ELR (cell line): Measurements from ENCODE around the gene WDR93.

Experiments
- DNase-seq: peaks from one replicate; pipeline ENCODE4 v3.0.0-alpha.2; 2015; ENCODE audit warnings: low read depth

WDR93 gene

DNA sequence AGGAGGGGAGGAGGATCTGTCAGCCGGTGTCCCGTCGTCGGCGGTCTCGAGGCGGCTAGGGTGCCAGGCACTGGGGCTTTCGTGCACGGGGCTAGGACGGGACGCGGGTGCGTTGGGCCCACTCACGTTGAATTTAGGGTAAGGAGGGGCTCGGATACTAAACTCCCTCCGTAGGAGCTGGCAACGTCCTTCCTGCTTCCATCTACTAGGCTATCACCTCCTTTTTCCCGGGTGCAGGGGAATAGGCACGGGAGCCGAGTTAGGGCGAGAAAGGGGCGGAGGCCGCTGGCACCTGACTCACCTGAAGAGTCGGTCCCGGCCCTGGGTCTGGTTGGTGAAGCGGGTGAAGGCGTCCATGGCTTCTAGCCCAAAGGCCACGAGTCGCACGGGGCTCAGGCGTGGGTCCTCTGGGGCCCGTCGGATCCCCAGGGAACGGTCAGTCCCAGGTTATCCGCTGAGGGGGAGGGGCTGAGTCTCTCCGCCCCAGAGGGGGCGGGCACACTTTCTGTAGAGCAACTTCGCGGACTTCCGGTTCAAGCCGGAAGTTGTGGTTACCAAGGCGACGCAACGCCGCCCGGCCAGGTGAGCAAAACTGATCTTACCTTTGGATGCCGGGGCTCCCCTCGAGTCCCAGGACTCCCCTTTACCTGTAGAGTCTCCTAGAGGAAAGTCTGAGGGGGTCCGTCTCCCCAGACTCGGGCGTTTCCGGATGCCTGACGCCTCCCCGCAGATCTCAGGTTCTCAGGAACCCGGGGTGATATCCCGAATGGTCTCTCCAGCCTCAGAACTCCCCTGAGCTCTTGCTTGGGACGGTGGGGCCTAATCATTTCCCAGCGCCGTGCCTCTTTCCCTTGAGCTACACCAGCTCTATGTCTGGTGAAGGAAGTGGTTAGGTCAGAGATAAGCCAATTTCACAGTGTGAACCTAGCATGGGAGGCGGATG lies at the start of gene WDR93, which contains the start of gene PEX11A:
Gene WDR93 (plus strand): TSS at position 536 of the 943 bp plus-strand sequence. CDS start 10,936 bp downstream, outside the sequence.
Gene PEX11A (minus strand): TSS at position 479 of the 943 bp plus-strand sequence. CDS start 122 bp downstream, at position 357.
- DNase-seq, result peak; percentile 76

DNA sequence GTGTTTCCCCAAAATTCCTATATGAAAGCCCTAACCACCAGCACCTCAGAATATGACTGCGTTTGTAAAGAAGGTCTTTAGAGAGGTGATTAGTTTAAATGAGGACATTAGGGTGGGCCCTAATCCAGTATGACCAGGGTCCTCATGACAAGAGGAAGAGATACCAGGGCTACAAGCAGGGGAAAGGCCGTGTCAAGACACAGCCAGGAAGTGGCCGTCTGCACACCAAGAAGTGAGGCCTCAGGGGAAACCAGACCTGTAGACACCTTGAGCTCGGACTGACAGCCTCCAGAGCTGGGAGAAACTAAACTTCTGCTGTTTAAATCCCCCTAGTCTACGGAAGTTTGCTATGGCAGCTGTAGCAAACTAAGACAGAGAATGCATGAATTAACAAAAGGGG lies 49.6 kb upstream of the WDR93 start:
- DNase-seq, result no peak

GRCh38 chr15:89642106-89642505 lies 48.5 kb upstream of the WDR93 start:
- no peak for DNase-seq

- no peak for DNase-seq
These were observed 44.9 kb upstream of the WDR93 start for GRCh38 chr15:89645680-89646079.

DNA sequence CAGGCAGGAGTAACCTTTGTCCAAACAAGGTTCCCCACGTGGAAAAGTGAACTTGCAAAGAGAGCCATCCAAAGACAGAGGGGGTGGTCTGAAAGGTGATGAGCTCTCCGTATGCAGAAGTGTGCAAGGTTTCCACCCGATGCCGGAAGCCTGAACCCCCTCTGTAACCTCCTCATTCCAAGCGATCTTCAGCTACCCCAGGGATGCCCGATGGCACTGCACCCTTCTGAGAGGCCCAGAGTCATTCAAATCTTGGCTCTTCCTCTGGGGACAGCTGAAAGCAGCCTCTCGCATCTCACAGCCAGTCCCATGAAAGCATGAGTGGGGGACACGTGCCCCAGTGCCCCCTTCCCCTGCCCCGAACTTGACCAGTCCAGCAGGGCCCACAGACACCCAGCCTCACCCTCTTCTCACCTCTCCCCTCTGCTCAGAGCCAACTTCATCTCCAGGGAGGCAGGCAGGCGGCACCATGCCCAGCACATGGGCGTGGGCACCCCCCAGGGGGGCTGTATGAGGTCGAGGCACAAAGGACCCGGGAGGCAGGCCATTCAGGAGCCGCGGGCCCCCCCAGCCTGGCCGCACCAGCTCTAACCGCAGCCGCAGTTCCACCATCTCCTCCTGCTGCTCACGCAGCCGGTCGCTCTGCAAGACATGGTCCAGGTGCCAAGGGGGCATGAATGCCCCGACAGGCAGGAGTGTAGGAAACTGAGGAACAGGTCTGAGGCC lies 44.0 kb upstream of the WDR93 start:
- no peak for DNase-seq

DNA sequence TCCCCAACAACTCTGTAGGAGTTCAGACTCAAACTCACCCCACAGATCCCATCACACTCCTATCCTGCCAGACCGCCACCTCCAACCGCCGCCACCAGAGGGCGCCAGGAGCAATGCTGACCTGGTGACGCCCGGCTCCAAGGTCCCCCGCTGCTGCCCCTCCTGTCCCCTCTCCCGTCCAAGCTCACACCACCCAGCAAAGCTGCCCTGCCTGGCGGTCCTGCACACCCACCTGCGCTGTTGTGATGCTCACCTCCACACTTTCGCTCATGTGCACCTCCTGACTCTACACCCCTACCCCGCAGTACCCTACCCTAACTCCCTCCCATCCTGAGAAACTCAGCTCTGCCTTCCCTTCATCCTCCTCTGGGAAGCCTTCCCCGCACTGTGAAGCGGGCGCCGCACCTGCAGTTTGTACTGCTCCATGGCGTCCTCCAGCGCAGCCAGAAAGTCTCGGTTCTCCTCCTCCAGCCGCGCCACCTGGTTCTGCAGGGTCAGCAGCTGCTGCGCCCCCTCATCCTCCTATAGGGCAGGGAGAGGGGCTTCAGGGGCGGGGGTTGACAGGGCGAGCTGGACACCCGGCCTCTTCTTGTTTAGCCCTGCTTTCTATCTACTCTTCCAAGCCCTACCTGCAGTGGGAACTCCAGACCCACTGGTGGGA lies 43.3 kb upstream of the WDR93 start:
- peak; percentile 64 for DNase-seq

GRCh38 chr15:89648106-89649012 lies 42.3 kb upstream of the WDR93 start:
- DNase-seq, result no peak

GRCh38 chr15:89649013-89649625 lies 41.5 kb upstream of the WDR93 start:
- DNase-seq, result no peak

GRCh38 chr15:89649716-89650115 lies 40.9 kb upstream of the WDR93 start:
- DNase-seq, result no peak

DNA sequence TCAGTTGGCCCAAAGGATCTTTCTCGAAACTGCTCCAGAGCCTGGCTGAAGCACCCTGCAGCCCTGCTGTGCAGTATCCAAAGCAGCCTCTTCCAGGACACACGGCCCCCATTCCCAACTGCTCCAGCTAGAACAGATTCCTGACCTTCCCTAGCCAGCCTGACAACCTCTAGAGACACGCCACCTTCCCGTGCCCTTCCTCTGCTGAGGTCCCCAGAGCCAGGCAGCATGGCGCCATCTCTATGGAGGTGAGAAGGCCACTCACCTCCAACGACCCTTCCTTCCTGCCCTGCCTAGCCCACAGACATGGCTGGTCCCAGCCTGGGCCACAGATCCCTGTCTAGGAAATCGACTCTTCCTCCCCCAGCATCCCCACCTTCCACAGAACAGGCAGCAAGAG lies 38.5 kb upstream of the WDR93 start:
- DNase-seq, result no peak

GRCh38 chr15:89652666-89653065 lies 37.9 kb upstream of the WDR93 start:
- no peak for DNase-seq

DNA sequence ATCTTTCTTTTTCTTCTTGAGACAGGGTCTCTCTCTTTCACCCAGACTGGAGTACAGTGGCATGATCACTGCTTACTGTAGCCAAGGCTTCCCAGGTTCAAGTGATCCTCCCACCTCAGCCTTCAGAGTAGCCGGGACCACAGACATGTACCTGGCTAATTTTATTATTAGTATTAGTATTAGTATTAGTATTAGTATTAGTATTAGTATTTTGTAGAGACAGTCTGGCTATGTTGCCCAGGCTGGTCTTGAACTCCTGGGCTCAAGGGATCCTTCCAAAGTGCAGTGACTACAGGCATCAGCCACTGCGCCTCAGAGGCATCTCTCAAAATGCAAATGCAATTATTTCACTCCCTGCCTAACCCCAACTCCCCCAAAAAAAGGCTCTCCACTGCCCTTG lies 37.0 kb upstream of the WDR93 start:
- no peak for DNase-seq

DNA sequence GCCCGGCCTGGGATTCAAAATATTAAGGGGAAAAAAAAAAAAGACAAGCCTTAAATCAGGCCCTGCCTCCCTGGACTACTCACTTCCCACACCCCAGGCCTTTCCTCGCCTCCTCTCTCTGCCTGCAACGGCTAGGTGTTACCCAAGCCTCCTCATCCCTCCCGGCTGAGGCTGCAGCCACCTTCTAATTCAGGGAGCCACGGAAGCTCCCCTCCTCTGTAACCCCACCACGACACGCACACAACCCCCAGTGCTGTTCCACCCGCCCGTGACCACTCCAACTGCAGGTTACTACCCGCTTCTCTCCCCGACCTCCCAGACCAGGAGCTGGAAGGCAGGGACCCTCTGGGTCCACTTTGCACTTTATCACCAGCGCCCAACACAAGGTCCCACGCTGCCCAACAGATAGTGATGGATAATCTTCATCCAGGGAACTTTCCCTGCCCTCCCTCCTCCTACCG lies 36.3 kb upstream of the WDR93 start:
- peak; percentile 86 for DNase-seq

DNA sequence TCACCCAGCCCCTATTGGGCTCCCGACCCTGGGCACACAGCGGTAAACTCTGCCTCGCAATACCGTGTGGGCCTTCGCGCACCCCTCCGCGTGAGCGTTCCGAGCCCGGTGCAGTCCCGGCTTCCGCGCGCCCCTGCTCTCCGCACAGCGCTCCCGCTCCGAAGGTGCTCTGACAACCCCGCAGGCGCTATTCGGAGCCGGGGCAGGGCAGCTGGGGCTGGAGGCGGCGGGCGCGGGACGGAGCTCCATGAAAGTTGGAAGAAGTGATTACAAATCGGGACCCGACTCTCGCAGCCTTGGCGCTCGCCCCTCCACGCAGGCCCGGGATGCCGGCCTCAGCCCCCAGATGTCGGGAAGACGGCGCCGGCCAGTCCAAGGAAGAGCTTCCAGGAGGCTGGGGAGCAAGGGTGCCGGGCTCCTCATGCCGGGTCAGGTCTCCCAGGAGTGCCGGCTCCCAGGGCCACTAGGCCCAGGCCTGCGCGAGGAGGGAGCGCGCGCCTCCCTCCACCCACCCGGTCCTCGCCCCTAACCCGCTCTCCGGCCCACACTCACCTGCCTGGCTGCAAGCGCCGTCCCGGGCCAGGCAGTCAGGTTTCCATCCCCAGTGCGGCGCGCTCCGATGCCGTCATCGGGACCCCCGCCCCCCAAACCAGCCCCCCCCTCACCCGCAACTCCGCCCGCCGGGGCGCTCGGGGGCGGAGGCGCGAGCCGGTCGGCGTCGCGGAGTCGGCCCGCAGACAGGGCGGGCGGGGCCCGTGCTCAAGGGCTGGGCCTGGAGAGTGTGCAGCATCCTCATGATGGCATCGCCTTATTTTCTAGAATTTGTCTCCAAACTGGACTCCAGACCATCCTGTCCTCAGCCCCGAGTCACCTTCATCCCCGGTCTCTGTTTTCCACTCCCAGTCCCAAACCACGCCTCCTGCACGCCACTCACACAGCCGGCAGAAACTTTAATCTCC lies 35.5 kb upstream of the WDR93 start, which contains the start of gene KIF7:
Gene KIF7 (minus strand): TSS at position 621 of the 959 bp plus-strand sequence. CDS start 2,537 bp downstream, outside the sequence.
- peak; percentile 72 for DNase-seq

DNA sequence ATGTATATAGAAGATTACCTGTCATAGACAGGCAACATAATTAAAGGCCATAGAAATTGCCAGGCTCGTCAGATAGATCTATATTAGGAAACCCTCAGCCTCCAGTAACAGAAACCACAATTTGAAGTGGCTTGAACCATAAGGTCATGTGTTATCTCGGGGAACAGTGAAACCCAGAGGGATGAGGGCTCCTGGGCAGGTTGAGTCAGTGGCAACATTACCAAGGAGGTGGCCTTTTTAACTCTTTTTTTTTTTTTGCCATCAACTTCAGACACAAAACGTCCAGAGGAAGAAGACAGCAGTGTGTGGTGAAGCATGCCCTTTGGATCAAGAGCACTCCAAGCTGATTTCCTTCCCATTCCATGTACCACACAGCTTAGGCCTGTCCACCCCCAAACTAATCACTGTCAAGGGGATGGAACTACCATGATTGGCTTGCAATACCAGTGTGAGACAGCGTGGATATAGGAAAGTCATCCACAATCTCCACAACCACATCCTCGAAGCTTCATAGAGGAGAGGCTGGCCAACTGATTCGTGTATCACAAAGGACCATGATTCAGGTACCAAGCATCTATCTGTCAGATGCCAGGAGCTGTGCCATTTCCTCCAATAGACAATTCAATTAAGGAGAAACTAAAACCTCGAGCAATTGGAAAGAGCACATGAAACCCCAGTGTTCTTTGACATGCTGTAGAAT lies 34.3 kb upstream of the WDR93 start:
- peak; percentile 80 for DNase-seq

GRCh38 chr15:89657686-89658200 lies 32.9 kb upstream of the WDR93 start:
- DNase-seq, result no peak

GRCh38 chr15:89659295-89659694 lies 31.3 kb upstream of the WDR93 start:
- DNase-seq, result no peak

DNA sequence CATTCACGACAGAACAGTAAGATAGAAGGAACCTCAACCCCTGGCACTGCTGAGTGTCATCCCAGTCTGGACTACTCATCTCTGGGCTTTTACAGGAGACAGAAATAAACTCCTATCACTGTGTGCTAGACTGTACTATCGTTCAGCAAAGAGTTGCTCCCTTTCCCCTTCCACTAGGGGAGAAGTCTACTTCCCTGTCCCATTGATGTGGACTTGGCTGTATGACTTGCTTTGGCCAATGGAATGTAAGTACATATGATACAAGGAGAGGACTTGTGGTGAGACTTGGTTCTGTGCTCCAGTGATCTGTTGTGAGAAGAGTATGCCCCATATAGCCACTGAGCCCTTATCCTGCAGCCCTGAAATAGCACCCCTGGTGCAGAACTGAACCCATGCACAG lies 30.1 kb upstream of the WDR93 start:
- no peak for DNase-seq
